Endothelial cell of umbilical vein (primary cell): ENCODE measurements around the gene MAP4K3. TPM values are rescaled to one million over a fixed set of nuclear protein-coding genes. Genes with fewer than 3 reads are reported as not detected.

Experiments used
- BruUV-seq: library from RNA; stranded (reverse); fragments of 400-500 nt; replicated peaks from 2 replicates; lab custom pipeline; 2021; lab: Mats Ljungman, UMichigan
- CTCF ChIA-PET: fragments of 300-600, 350-600 bp; sonication (Branson Sonifier 250); formaldehyde crosslinking; loops from one replicate; lab custom pipeline; 2021; ENCODE audit warnings: antibody characterized with exemption, inconsistent platforms; lab: Charles Lee
- POLR2A ChIA-PET: fragments of 300-600, 350-600 bp; sonication (Branson Sonifier 250); formaldehyde crosslinking; loops from one replicate; lab custom pipeline; 2021; ENCODE audit warnings: antibody characterized with exemption, inconsistent platforms; lab: Charles Lee
- DNase-seq: peaks from one replicate; pipeline ENCODE4 v3.0.0-alpha.2; 2011; ENCODE audit warnings: low read depth, low spot score
- FAIRE-seq: peaks from 2 replicates; lab custom pipeline; 2011; peaks lifted over from hg19 to GRCh38; lab: Jason Lieb, UNC
- H2AFZ ChIP-seq: 2 replicates; pipeline ENCODE4 v1.6.0; 2012; ENCODE audit warnings: low read depth, low read length, control low read depth, inconsistent platforms
- H3K27ac ChIP-seq: 2 replicates; pipeline ENCODE4 v1.5.1; 2011; ENCODE audit warnings: low read depth, mild to moderate bottlenecking, control low read depth, low read length, moderate library complexity; ENCODE audit not compliant: insufficient read depth
- H3K27me3 ChIP-seq, 2 experiments: 2 replicates each; pipeline versions ENCODE4 v1.6.0 to v1.6.1; 2011; ENCODE audit warnings: low read length in 2 of 2, mixed read lengths in 1 of 2; ENCODE audit not compliant: control insufficient read depth in 2 of 2, insufficient read depth in 2 of 2
- H3K36me3 ChIP-seq, 2 experiments: 2 replicates in 1 of 2; 3 replicates in 1 of 2; pipeline ENCODE4 v1.5.1; 2011; ENCODE audit warnings: low read length in 2 of 2, mild to moderate bottlenecking in 1 of 2, moderate library complexity in 1 of 2; ENCODE audit not compliant: control insufficient read depth in 2 of 2, insufficient read depth in 2 of 2; ENCODE audit errors: extremely low read depth in 1 of 2
- H3K4me1 ChIP-seq: 3 replicates; pipeline ENCODE4 v1.5.1; 2011; ENCODE audit warnings: mild to moderate bottlenecking, low read length; ENCODE audit not compliant: control insufficient read depth, insufficient read depth; ENCODE audit errors: extremely low read depth
- H3K4me2 ChIP-seq: 2 replicates; pipeline ENCODE4 v1.6.1; 2011; ENCODE audit warnings: low read length, control low read depth, mixed read lengths; ENCODE audit not compliant: insufficient read depth
- H3K4me3 ChIP-seq, 3 experiments: fragments of 200-600 bp in 1 of 3; sonication (generic), shearing (Covaris generic) in 1 of 3; replicated peaks in 1 of 3; 2 replicates each; pipeline ENCODE4 v1.5.1; 2011 to 2016; ENCODE audit warnings: control low read depth in 3 of 3, low read length in 3 of 3, mild to moderate bottlenecking in 2 of 3, inconsistent platforms in 1 of 3, low read depth in 1 of 3, moderate library complexity in 1 of 3; ENCODE audit not compliant: insufficient read depth in 1 of 3
- H3K79me2 ChIP-seq: 2 replicates; pipeline ENCODE4 v1.6.0; 2012; ENCODE audit warnings: low read length, inconsistent platforms; ENCODE audit not compliant: control insufficient read depth, insufficient read depth
- H3K9ac ChIP-seq: replicated peaks from 2 replicates; pipeline ENCODE3; 2011; ENCODE audit warnings: low read length, control low read depth; ENCODE audit not compliant: insufficient read depth; ENCODE audit errors: extremely low read depth
- H3K9me1 ChIP-seq: replicated peaks from 3 replicates; pipeline ENCODE4 v1.6.0; 2011; ENCODE audit warnings: mild to moderate bottlenecking, low read length; ENCODE audit not compliant: control insufficient read depth, insufficient read depth; ENCODE audit errors: extremely low read depth
- H3K9me3 ChIP-seq: replicated peaks from 2 replicates; pipeline ENCODE4 v1.5.1; 2012; ENCODE audit warnings: low read length, inconsistent platforms; ENCODE audit not compliant: control insufficient read depth, insufficient read depth
- H4K20me1 ChIP-seq: replicated peaks from 2 replicates; pipeline ENCODE3; 2011; ENCODE audit warnings: mild to moderate bottlenecking, low read length; ENCODE audit not compliant: control insufficient read depth, insufficient read depth; ENCODE audit errors: extremely low read depth
- CTCF ChIP-seq, 2 donors: IDR thresholded peaks; 1 replicate in 1 of 2; 2 replicates in 1 of 2; pipeline ENCODE4 v1.5.1; 2011; ENCODE audit warnings: low read length in 2 of 2, mild to moderate bottlenecking in 2 of 2, moderate library complexity in 2 of 2, control low read depth in 1 of 2, inconsistent platforms in 1 of 2, low read depth in 1 of 2; ENCODE audit not compliant: insufficient read depth in 1 of 2; ENCODE audit errors: extremely low read depth in 1 of 2
- EZH2 ChIP-seq: IDR thresholded peaks from 2 replicates; pipeline ENCODE4 v1.6.1; 2012; ENCODE audit warnings: borderline replicate concordance, low read depth, mild to moderate bottlenecking, moderate library complexity, low read length, inconsistent platforms; ENCODE audit not compliant: severe bottlenecking
- FOS ChIP-seq: IDR thresholded peaks from 2 replicates; pipeline ENCODE4 v1.6.1; 2011; ENCODE audit warnings: mild to moderate bottlenecking, low read length, moderate library complexity, borderline replicate concordance; ENCODE audit not compliant: insufficient read depth
- GATA2 ChIP-seq: IDR thresholded peaks from 2 replicates; pipeline ENCODE4 v1.7.0; 2011; ENCODE audit warnings: low read depth, mild to moderate bottlenecking, moderate library complexity, mixed read lengths, low read length; ENCODE audit not compliant: insufficient read length, insufficient read depth
- JUN ChIP-seq: IDR thresholded peaks from 2 replicates; pipeline ENCODE4 v1.6.1; 2011; ENCODE audit warnings: borderline replicate concordance, low read depth; ENCODE audit not compliant: insufficient read length, insufficient read depth
- MAX ChIP-seq: IDR thresholded peaks from 2 replicates; pipeline ENCODE4 v1.6.1; 2011; ENCODE audit not compliant: insufficient read depth, insufficient read length
- MYC ChIP-seq: IDR thresholded peaks from one replicate; pipeline ENCODE4 v1.6.1; 2011; ENCODE audit warnings: mild to moderate bottlenecking, low read depth, low read length
- POLR2A ChIP-seq: IDR thresholded peaks from 2 replicates; pipeline ENCODE4 v1.6.1; 2012; ENCODE audit warnings: low read depth, mild to moderate bottlenecking, control low read depth, low read length
- POLR2AphosphoS5 ChIP-seq: IDR thresholded peaks from 2 replicates; pipeline ENCODE4 v1.6.1; 2012; ENCODE audit warnings: low read depth, mild to moderate bottlenecking, control low read depth, low read length, moderate library complexity; ENCODE audit not compliant: insufficient read depth
- dilution Hi-C: fragments of 300-500 bp; cut with MboI; formaldehyde crosslinking; loops from one replicate; pipeline ENCODE4 v1.15.0; 2019; ENCODE audit warnings: low sequenced_read_pairs; ENCODE audit not compliant: extremely low pct_ligation_motif_present
- intact Hi-C: fragments of 100-400 bp; cut with micrococcal nuclease; formaldehyde crosslinking; loops from one replicate; pipeline ENCODE4 v1.10.0; 2022
- polyA plus RNA-seq, 4 experiments: library from polyadenylated mRNA; depleted of rRNA in 3 of 4; stranded (reverse) in 3 of 4; unstranded in 1 of 4; fragments of >200 nt; gene quantifications; 2 replicates each; pipeline versions ENCODE4 v1.2.1 to v1.2.3, GENCODE V29; 2011 to 2012; ENCODE audit warnings: missing spikeins in 1 of 4
- total RNA-seq: library from RNA; stranded (reverse); gene quantifications from 2 replicates; pipeline ENCODE4 v1.2.3, GENCODE V29; 2021

Gene MAP4K3
- total and polyA plus RNA-seq, 2 donors (not counting 3 experiments of a cell fraction or from before 2014, with no cell fraction given) = 8.0 to 45.9 TPM

GRCh38 chr2:39218391-39218790 lies 218.7 kb downstream of the MAP4K3 start:
- CTCF ChIA-PET = interaction anchor here (2.3 kb wide), 1 partner anchor 10 kb away, joined by 7 read pairs; no protein-coding TSS in a partner anchor
- no peak overlapping the region for H3K27ac ChIP-seq
- no peak for DNase-seq
- no peaks in the 10 kb centered on the region for H3K4me1 ChIP-seq
- BruUV-seq = no TSS peak
- H3K4me2 ChIP-seq = no peak overlapping the region
- H3K27me3 ChIP-seq = no peaks in the 10 kb centered on the region
- no peaks in the 10 kb centered on the region for H3K36me3 ChIP-seq
- H3K4me3 ChIP-seq = no peak overlapping the region
- FAIRE-seq = no peak
- TF ChIP-seq MAX (no peak), GATA2 (no peak), POLR2AphosphoS5 (no peak), POLR2A (no peak), MYC (no peak), JUN (no peak), CTCF (IDR thresholded peaks at IDR 0.05; ENCODE audit: extremely low read depth in 1 of 2, insufficient read depth in 1 of 2, low read depth in 1 of 2, low read length in 2 of 2) (no peak), EZH2 (no peak), FOS (no peak)
- no peaks in the 10 kb centered on the region for H4K20me1 ChIP-seq
- no peak overlapping the region for H3K9ac ChIP-seq
- dilution Hi-C loops = no loop called here
- H3K9me3 ChIP-seq = no peaks in the 10 kb centered on the region
- intact Hi-C loops = no loop called here
- POLR2A ChIA-PET = no interaction called here
- no peak overlapping the region for H2AFZ ChIP-seq
- H3K9me1 ChIP-seq = no peaks in the 10 kb centered on the region
- H3K79me2 ChIP-seq = no peaks in the 10 kb centered on the region
